ENCODE measurements around the gene KIF26B.
"Not testable (repeated sequence)": the region's sequence is repeated elsewhere in the genome, so short reads cannot be mapped to it uniquely, and the experiment has no call there.

Gene KIF26B

GRCh38 chr1:245715291-245715701, 560.5 kb downstream of the KIF26B start:
- Histone ChIP-seq H3K36me3 (no peaks in the 10 kb centered on the region), H3K27me3 (no peaks in the 10 kb centered on the region), H3K4me3 (no peak overlapping the region), H4K20me1 (no peaks in the 10 kb centered on the region; a peak in 1 of 22 replicates), H3K9me3 (replicated peaks in 1 of 11) (no peaks in the 10 kb centered on the region), H3K4me2 (peak overlapping the region; percentile 8 to 49 (median 35); a peak in 19 of 22 replicates), H3K9ac (no peak overlapping the region), H3K4me1 (peaks cover 7 to 17% (median 12%) of the 10 kb centered on the region in 10 experiments; a peak in 17 of 20 replicates), H3K27ac (no peak overlapping the region)
- TF ChIP-seq Cebpa-rat (IDR thresholded peaks at IDR 0.05): no peak

GRCh38 chr1:245715970-245716369, 561.2 kb downstream of the KIF26B start:
- Histone ChIP-seq H3K4me2 (peak overlapping the region in 1 of 11 experiments; percentile 45; a peak in 1 of 22 replicates), H3K9ac (no peak overlapping the region)

GRCh38 chr1:245716561-245716960, 561.8 kb downstream of the KIF26B start:
- no peak for TF ChIP-seq Cebpa-rat (IDR thresholded peaks at IDR 0.05)
- no peaks in the 10 kb centered on the region for H3K36me3 ChIP-seq
- H3K27ac ChIP-seq: no peak overlapping the region
- H3K4me3 ChIP-seq: no peak overlapping the region
- H3K4me2 ChIP-seq: no peak overlapping the region
- no peaks in the 10 kb centered on the region; a peak in 1 of 22 replicates for H4K20me1 ChIP-seq
- H3K9ac ChIP-seq: no peak overlapping the region
- H3K4me1 ChIP-seq: peaks cover 7 to 13% (median 12%) of the 10 kb centered on the region in 10 experiments; a peak in 17 of 20 replicates
- no peaks in the 10 kb centered on the region for H3K27me3 ChIP-seq
- H3K9me3 ChIP-seq (replicated peaks in 1 of 11): peaks cover 0 to 5% (median 0%) of the 10 kb centered on the region in 11 experiments; a peak in 1 of 22 replicates

More at GRCh38 chr1:245715970-245716369, 561.2 kb downstream of the KIF26B start:
- TF ChIP-seq Cebpa-rat (IDR thresholded peaks at IDR 0.05): no peak
- no peaks in the 10 kb centered on the region for H3K36me3 ChIP-seq
- H3K4me3 ChIP-seq: no peak overlapping the region
- peaks cover 0 to 2% (median 0%) of the 10 kb centered on the region in 11 experiments; a peak in 1 of 22 replicates for H3K9me3 ChIP-seq (replicated peaks in 1 of 11)
- H3K4me1 ChIP-seq: peaks cover 7 to 17% (median 12%) of the 10 kb centered on the region in 10 experiments; a peak in 17 of 20 replicates
- H3K27ac ChIP-seq: no peak overlapping the region
- no peaks in the 10 kb centered on the region for H3K27me3 ChIP-seq
- H4K20me1 ChIP-seq: no peaks in the 10 kb centered on the region; a peak in 1 of 22 replicates

GRCh38 chr1:245717611-245718010, 562.8 kb downstream of the KIF26B start:
- H3K27ac ChIP-seq: no peak overlapping the region

GRCh38 chr1:245718123-245718522, 563.3 kb downstream of the KIF26B start:
- Histone ChIP-seq H4K20me1 (no peaks in the 10 kb centered on the region; a peak in 1 of 22 replicates), H3K4me1 (peaks cover 7 to 13% (median 11%) of the 10 kb centered on the region in 10 experiments; a peak in 17 of 20 replicates), H3K36me3 (no peaks in the 10 kb centered on the region), H3K4me2 (no peak overlapping the region), H3K27me3 (no peaks in the 10 kb centered on the region), H3K4me3 (no peak overlapping the region), H3K9me3 (replicated peaks in 1 of 11) (peaks cover 0 to 5% (median 0%) of the 10 kb centered on the region in 11 experiments; a peak in 1 of 22 replicates), H3K9ac (no peak overlapping the region), H3K27ac (no peak overlapping the region)
- no peak for TF ChIP-seq Cebpa-rat (IDR thresholded peaks at IDR 0.05)

More at GRCh38 chr1:245717611-245718010, 562.8 kb downstream of the KIF26B start:
- TF ChIP-seq Cebpa-rat (IDR thresholded peaks at IDR 0.05): no peak
- Histone ChIP-seq H3K4me2 (no peak overlapping the region), H3K4me1 (peaks cover 7 to 13% (median 11%) of the 10 kb centered on the region in 10 experiments; a peak in 17 of 20 replicates), H3K9ac (no peak overlapping the region), H3K4me3 (no peak overlapping the region), H3K9me3 (replicated peaks in 1 of 11) (peaks cover 0 to 5% (median 0%) of the 10 kb centered on the region in 11 experiments; a peak in 1 of 22 replicates), H3K27me3 (no peaks in the 10 kb centered on the region), H4K20me1 (no peaks in the 10 kb centered on the region; a peak in 1 of 22 replicates), H3K36me3 (no peaks in the 10 kb centered on the region)

GRCh38 chr1:245718951-245719350, 564.2 kb downstream of the KIF26B start:
- no peak overlapping the region for H3K4me3 ChIP-seq
- no peak for TF ChIP-seq Cebpa-rat (IDR thresholded peaks at IDR 0.05)

GRCh38 chr1:245721488-245721887, 566.7 kb downstream of the KIF26B start:
- Histone ChIP-seq H3K4me3 (no peak overlapping the region), H3K36me3 (no peaks in the 10 kb centered on the region), H3K4me2 (no peak overlapping the region), H3K9me3 (replicated peaks in 1 of 11) (peaks cover 5 to 29% (median 15%) of the 10 kb centered on the region in 11 experiments; a peak in 16 of 22 replicates), H3K9ac (no peak overlapping the region), H4K20me1 (no peaks in the 10 kb centered on the region), H3K27me3 (no peaks in the 10 kb centered on the region), H3K4me1 (peaks cover 0 to 4% (median 0%) of the 10 kb centered on the region in 10 experiments; a peak in 1 of 20 replicates), H3K27ac (no peak overlapping the region)
- no peak for TF ChIP-seq Cebpa-rat (IDR thresholded peaks at IDR 0.05)

More at GRCh38 chr1:245718951-245719350, 564.2 kb downstream of the KIF26B start:
- H3K9ac ChIP-seq: no peak overlapping the region
- H3K36me3 ChIP-seq: no peaks in the 10 kb centered on the region
- no peak overlapping the region for H3K27ac ChIP-seq
- no peaks in the 10 kb centered on the region for H3K27me3 ChIP-seq
- H4K20me1 ChIP-seq: no peaks in the 10 kb centered on the region; a peak in 1 of 22 replicates
- H3K4me1 ChIP-seq: peaks cover 7 to 15% (median 12%) of the 10 kb centered on the region in 10 experiments; a peak in 17 of 20 replicates
- H3K4me2 ChIP-seq: no peak overlapping the region
- peaks cover 0 to 11% (median 6%) of the 10 kb centered on the region in 11 experiments; a peak in 10 of 22 replicates for H3K9me3 ChIP-seq (replicated peaks in 1 of 11)

GRCh38 chr1:245728035-245728434, 573.2 kb downstream of the KIF26B start:
- not testable (repeated sequence) for H3K9ac ChIP-seq, H3K27ac ChIP-seq, H4K20me1 ChIP-seq, H3K4me1 ChIP-seq, H3K4me3 ChIP-seq, H3K27me3 ChIP-seq, H3K36me3 ChIP-seq, H3K4me2 ChIP-seq
- H3K9me3 ChIP-seq (replicated peaks in 1 of 11): peaks cover 25 to 87% (median 44%) of the 10 kb centered on the region in 11 experiments

GRCh38 chr1:245730801-245731200, 576.0 kb downstream of the KIF26B start:
- Histone ChIP-seq H4K20me1 (no peaks in the 10 kb centered on the region), H3K27ac (no peak overlapping the region), H3K36me3 (no peaks in the 10 kb centered on the region), H3K9me3 (replicated peaks in 1 of 11) (peaks cover 14 to 68% (median 40%) of the 10 kb centered on the region in 11 experiments), H3K4me2 (no peak overlapping the region), H3K4me3 (no peak overlapping the region), H3K9ac (no peak overlapping the region), H3K4me1 (no peaks in the 10 kb centered on the region), H3K27me3 (no peaks in the 10 kb centered on the region)
- TF ChIP-seq Cebpa-rat (IDR thresholded peaks at IDR 0.05): no peak

- peaks cover 0 to 12% (median 0%) of the 10 kb centered on the region in 10 experiments; a peak in 3 of 20 replicates for H3K4me1 ChIP-seq
- not testable (repeated sequence) for H3K4me3 ChIP-seq; H4K20me1 ChIP-seq; H3K9me3 ChIP-seq (replicated peaks in 1 of 11); H3K9ac ChIP-seq; H3K27ac ChIP-seq; H3K36me3 ChIP-seq; H3K4me2 ChIP-seq; H3K27me3 ChIP-seq
Measured at GRCh38 chr1:245740336-245740735, 585.6 kb downstream of the KIF26B start.
